HepG2 (cell line): ENCODE measurements around the gene ACOT13. TPM values are rescaled to one million over a fixed set of nuclear protein-coding genes. Genes with fewer than 3 reads are reported as not detected.
A peak's percentile ranks its signal among the peaks of the same experiment; 100 is the strongest.

ENCODE experiments used
- ATAC-seq: fragments of 200-7000 bp; cut with Tn5 transposase; 3 replicates; pipeline ENCODE4 v1.9.1; 2020; ENCODE audit warnings: mild to moderate bottlenecking, moderate library complexity
- BruUV-seq: library from RNA; stranded (reverse); fragments of 400-500 nt; replicated peaks from 2 replicates; lab custom pipeline; 2021; lab: Mats Ljungman, UMichigan
- CTCF ChIA-PET: fragments of 300-600 bp; formaldehyde crosslinking; extraction: SDS; loops from one replicate; lab custom pipeline; 2021; ENCODE audit warnings: low total read pairs, inconsistent platforms, low intra/inter-chr PET ratio; lab: Yijun Ruan, JAX
- POLR2A ChIA-PET: fragments of 350-600 bp; sonication (Branson Sonifier 250); formaldehyde crosslinking; loops from one replicate; lab custom pipeline; 2020; ENCODE audit warnings: antibody characterized with exemption, inconsistent platforms; lab: Yijun Ruan, JAX
- DNase-seq: peaks from one replicate; pipeline ENCODE4 v3.0.0-alpha.2; 2015; ENCODE audit warnings: low spot score
- FAIRE-seq: peaks from 3 replicates; lab custom pipeline; 2011; peaks lifted over from hg19 to GRCh38; lab: Jason Lieb, UNC
- H2AFZ ChIP-seq: one replicate; pipeline ENCODE4 v1.6.1; 2011; ENCODE audit warnings: low read length, inconsistent platforms
- H3K27ac ChIP-seq: fragments of 300-600 bp; 3 replicates; pipeline ENCODE4 v1.8.0; 2011; ENCODE audit warnings: mixed run types, mild to moderate bottlenecking, mixed read lengths, low read length, inconsistent platforms; ENCODE audit not compliant: insufficient read depth; ENCODE audit errors: extremely low read length
- H3K27me3 ChIP-seq, 2 experiments: fragments of 200-600 bp in 1 of 2; 2 replicates in 1 of 2; 3 replicates in 1 of 2; pipeline versions ENCODE4 v1.6.0 to v1.8.0; 2011; ENCODE audit warnings: low read length in 2 of 2, mild to moderate bottlenecking in 2 of 2, moderate library complexity in 2 of 2, inconsistent platforms in 1 of 2; ENCODE audit not compliant: insufficient read depth in 2 of 2, control insufficient read depth in 1 of 2
- H3K36me3 ChIP-seq, 2 experiments: fragments of 200-600 bp in 1 of 2; replicated peaks in 1 of 2; 2 replicates in 1 of 2; 3 replicates in 1 of 2; pipeline versions ENCODE4 v1.5.1 to v1.8.0; 2011; ENCODE audit warnings: low read length in 2 of 2, inconsistent platforms in 1 of 2; ENCODE audit not compliant: insufficient read depth in 2 of 2, control insufficient read depth in 1 of 2
- H3K4me1 ChIP-seq: 2 replicates; pipeline ENCODE4 v1.5.1; 2012; ENCODE audit warnings: low read length, inconsistent platforms; ENCODE audit not compliant: insufficient read depth
- H3K4me2 ChIP-seq: 2 replicates; pipeline ENCODE4 v1.6.0; 2011; ENCODE audit warnings: low read depth, low read length, inconsistent platforms
- H3K4me3 ChIP-seq, 3 experiments: fragments of 200-600 bp in 1 of 3; sonication (generic), shearing (Covaris generic) in 1 of 3; replicated peaks in 1 of 3; 2 replicates each; pipeline ENCODE4 v1.5.1; 2011 to 2016; ENCODE audit warnings: low read length in 3 of 3, inconsistent platforms in 2 of 3, low read depth in 2 of 3, mild to moderate bottlenecking in 2 of 3, control low read depth in 1 of 3, mixed read lengths in 1 of 3; ENCODE audit not compliant: insufficient read depth in 1 of 3
- H3K79me2 ChIP-seq: one replicate; pipeline ENCODE4 v1.6.1; 2011; ENCODE audit warnings: low read length, inconsistent platforms; ENCODE audit not compliant: insufficient read depth
- H3K9ac ChIP-seq: 2 replicates; pipeline ENCODE4 v1.6.0; 2011; ENCODE audit warnings: mild to moderate bottlenecking, low read depth, low read length, inconsistent platforms; ENCODE audit not compliant: insufficient read depth
- H3K9me3 ChIP-seq: 2 replicates; pipeline ENCODE4 v1.5.1; 2012; ENCODE audit warnings: mild to moderate bottlenecking, low read length
- H4K20me1 ChIP-seq: 2 replicates; pipeline ENCODE4 v1.6.0; 2011; ENCODE audit warnings: inconsistent platforms, mild to moderate bottlenecking, low read length, moderate library complexity; ENCODE audit not compliant: insufficient read depth
- BCLAF1 ChIP-seq: fragments of 450-650 bp; IDR thresholded peaks from 2 replicates; pipeline ENCODE4 v1.6.1; 2017; ENCODE audit warnings: mild to moderate bottlenecking
- GATAD2A ChIP-seq: IDR thresholded peaks from 2 replicates; pipeline ENCODE4 v1.6.1; 2016
- GFI1 ChIP-seq: sonication (generic); formaldehyde crosslinking; IDR thresholded peaks from 2 replicates; pipeline ENCODE4 v1.5.0; 2020; ENCODE audit warnings: missing genetic modification reagents, mild to moderate bottlenecking, borderline replicate concordance
- HIVEP1 ChIP-seq: sonication (generic); formaldehyde crosslinking; IDR thresholded peaks from 2 replicates; pipeline ENCODE4 v1.4.0; 2020; ENCODE audit warnings: mild to moderate bottlenecking, missing genetic modification reagents
- KLF9 ChIP-seq: IDR thresholded peaks from 2 replicates; pipeline ENCODE4 v1.6.1; 2016; ENCODE audit warnings: low read depth
- MAFF ChIP-seq: IDR thresholded peaks from 2 replicates; pipeline ENCODE4 v1.6.1; 2011; ENCODE audit warnings: low read depth, low read length, improper control_type of control experiment
- MAX ChIP-seq: IDR thresholded peaks from 2 replicates; pipeline ENCODE4 v1.6.1; 2012; ENCODE audit warnings: inconsistent platforms
- MAZ ChIP-seq, 2 experiments: sonication (generic) in 1 of 2; formaldehyde crosslinking in 1 of 2; IDR thresholded peaks; 2 replicates each; pipeline versions ENCODE4 v1.5.0 to v1.6.1; 2012 to 2020; ENCODE audit warnings: low read depth in 2 of 2, mild to moderate bottlenecking in 2 of 2, borderline replicate concordance in 1 of 2, improper control_type of control experiment in 1 of 2, low read length in 1 of 2, missing genetic modification reagents in 1 of 2, moderate library complexity in 1 of 2
- NFIC ChIP-seq: IDR thresholded peaks from 2 replicates; pipeline ENCODE4 v1.6.1; 2012; ENCODE audit warnings: mild to moderate bottlenecking, low read length, inconsistent platforms
- NR0B2 ChIP-seq: sonication (generic); formaldehyde crosslinking; IDR thresholded peaks from 2 replicates; pipeline ENCODE4 v1.4.0; 2020; ENCODE audit warnings: mild to moderate bottlenecking, missing genetic modification reagents
- POLR2AphosphoS5 ChIP-seq: IDR thresholded peaks from 2 replicates; pipeline ENCODE4 v1.6.1; 2012; ENCODE audit warnings: low read depth, low read length
- SAP130 ChIP-seq: IDR thresholded peaks from 2 replicates; pipeline ENCODE4 v1.6.1; 2016; ENCODE audit warnings: low read depth
- SNAI1 ChIP-seq: sonication (generic); formaldehyde crosslinking; IDR thresholded peaks from 2 replicates; pipeline ENCODE4 v1.5.0; 2020; ENCODE audit warnings: mild to moderate bottlenecking, missing genetic modification reagents, borderline replicate concordance
- TFDP2 ChIP-seq: sonication (generic); formaldehyde crosslinking; IDR thresholded peaks from 2 replicates; pipeline ENCODE4 v1.4.0; 2020; ENCODE audit warnings: missing genetic modification reagents
- YEATS4 ChIP-seq: sonication (generic); formaldehyde crosslinking; IDR thresholded peaks from 2 replicates; pipeline ENCODE4 v1.4.0; 2020; ENCODE audit warnings: missing genetic modification reagents, borderline replicate concordance
- ZMAT3 ChIP-seq: sonication (generic); formaldehyde crosslinking; conservative IDR thresholded peaks from 2 replicates; pipeline ENCODE4 v1.7.0; 2021; ENCODE audit warnings: missing genetic modification reagents
- ZNF367 ChIP-seq: sonication (generic); formaldehyde crosslinking; IDR thresholded peaks from 2 replicates; pipeline ENCODE4 v1.4.0; 2020; ENCODE audit warnings: missing genetic modification reagents, borderline replicate concordance
- ZNF563 ChIP-seq: sonication (generic); formaldehyde crosslinking; IDR thresholded peaks from 2 replicates; pipeline ENCODE4 v1.8.0; 2022; ENCODE audit warnings: mild to moderate bottlenecking, moderate library complexity, missing genetic modification reagents
- ZNF777 ChIP-seq: sonication (generic); formaldehyde crosslinking; IDR thresholded peaks from 2 replicates; pipeline ENCODE4 v1.4.0; 2020; ENCODE audit warnings: missing genetic modification reagents
- WGBS: methylation state at CpG from one replicate; pipeline ENCODE4 v1.1.6; 2017; ENCODE audit warnings: low lambda C conversion rate; 5-methylcytosine and 5-hydroxymethylcytosine counted together
- in situ Hi-C: cut with HindIII; loops from 2 replicates; pipeline ENCODE4 v1.10.0; 2017; ENCODE audit warnings: low pct_unique_long_range_greater_than_20kb; ENCODE audit not compliant: extremely low pct_ligation_motif_present
- intact Hi-C: fragments of 100-400 bp; cut with micrococcal nuclease; formaldehyde crosslinking; loops from one replicate; pipeline ENCODE4 v1.10.0; 2022; ENCODE audit not compliant: unreplicated experiment
- polyA plus RNA-seq, 8 experiments: library from polyadenylated mRNA; depleted of rRNA in 3 of 8; stranded (reverse) in 7 of 8; unstranded in 1 of 8; fragments of >200 nt; fragmentation: Illumina TruSeq in 4 of 8; extraction: Trizol in 4 of 8; gene quantifications; 2 replicates each; pipeline versions ENCODE4 v1.2.1 to v1.2.3, GENCODE V29; 2011 to 2016; ENCODE audit warnings: low read depth in 4 of 8, missing spikeins in 1 of 8, mixed read lengths in 1 of 8; ENCODE audit not compliant: insufficient read depth in 1 of 8
- total RNA-seq, 5 experiments: library from RNA; depleted of rRNA; stranded (reverse); fragments of >200 nt; fragmentation: Illumina TruSeq; extraction: Trizol; gene quantifications; 2 replicates each; pipeline ENCODE4 v1.2.3, GENCODE V29; 2016; ENCODE audit warnings: low read depth in 1 of 5

ACOT13 gene
- total and polyA plus RNA-seq, 2 of the 13 experiments (the other 11 are each of a cell fraction or from before 2014, with no cell fraction given) = 31.5 to 45.1 TPM

- no peak for DNase-seq
- no peak for FAIRE-seq
- peaks cover 49% of the 10 kb centered on the region for H3K4me1 ChIP-seq
- H3K27me3 ChIP-seq = no peaks in the 10 kb centered on the region; a peak in 1 of 5 replicates
- H2AFZ ChIP-seq = no peak within 1 kb of the TSS
- in situ Hi-C loops (loop anchor here (5.0 kb wide), 1 partner anchor 58 kb away; no protein-coding TSS in a partner anchor), intact Hi-C loops (no loop called here)
- H3K36me3 ChIP-seq = peaks cover 5 to 22% of the 10 kb centered on the region in 2 experiments
- H4K20me1 ChIP-seq = peaks cover 50% of the 10 kb centered on the region
- ChIA-PET CTCF (no interaction called here), POLR2A (interaction anchor here (0.6 to 3.5 kb wide), 8 partner anchors 11 to 1314 kb away, joined by 3 to 20 read pairs (median 7); partner anchors contain the start of genes ACOT13, GMNN and TDP2)
- peak within 1 kb of the TSS; percentile 95 for H3K4me2 ChIP-seq
- peak within 1 kb of the TSS; percentile 94 for H3K27ac ChIP-seq
- peak within 1 kb of the TSS; percentile 90 to 99 (median 97) for H3K4me3 ChIP-seq
- TSS peak; percentile 65 for BruUV-seq
- H3K79me2 ChIP-seq = peaks cover 61% of the 10 kb centered on the region
- H3K9ac ChIP-seq = peak within 1 kb of the TSS; percentile 99
- H3K9me3 ChIP-seq = no peaks in the 10 kb centered on the region
- ATAC-seq = no peak
- under 1% methylated on average over 25 of the region's 25 CpGs for WGBS
- no peak for TF ChIP-seq ZNF367 (CRISPR knock-in tag)
- peak; percentile 12; the same call in 1 of the 2 replicates for TF ChIP-seq YEATS4 (CRISPR knock-in tag)
- TF ChIP-seq SAP130 = peak; percentile 46
- 0 out of 2 replicates have a peak, but pooled peaks have one; percentile 10 for TF ChIP-seq GATAD2A
- TF ChIP-seq MAX = no peak
- 0 out of 2 replicates have a peak, but pooled peaks have one; percentile 27 for TF ChIP-seq ZMAT3 (CRISPR knock-in tag)
- no peak for TF ChIP-seq MAZ (IDR thresholded peaks at IDR 0.05; ENCODE audit: borderline replicate concordance, low read depth, low read length)
- TF ChIP-seq MAZ (CRISPR knock-in tag; IDR thresholded peaks at IDR 0.05; ENCODE audit: low read depth) = no peak
- no peak for TF ChIP-seq MAFF
- no peak for TF ChIP-seq BCLAF1
- TF ChIP-seq TFDP2 = 0 out of 2 replicates have a peak, but pooled peaks have one; percentile 31
- TF ChIP-seq ZNF777 (CRISPR knock-in tag) = 0 out of 2 replicates have a peak, but pooled peaks have one; percentile 7
- TF ChIP-seq POLR2AphosphoS5 = peak; percentile 31; the same call in 1 of the 2 replicates
- TF ChIP-seq KLF9 (CRISPR knock-in tag) = no peak
- TF ChIP-seq ZNF563 (CRISPR knock-in tag) = no peak
- TF ChIP-seq HIVEP1 (CRISPR knock-in tag) = peak; percentile 42; the same call in 1 of the 2 replicates
- 0 out of 2 replicates have a peak, but pooled peaks have one; percentile 30 for TF ChIP-seq NR0B2 (CRISPR knock-in tag)
- no peak; the same call in 1 of the 2 replicates for TF ChIP-seq NFIC
- no peak for TF ChIP-seq GFI1 (CRISPR knock-in tag)
- TF ChIP-seq SNAI1 = no peak
Measured at GRCh38 chr6:24719125-24719971, 52.5 kb downstream of the ACOT13 start, which contains the start of gene C6orf62. Gene C6orf62, minus strand, starts transcription at chr6:24719154. Its CDS starts 486 bp downstream, at chr6:24718668.
